Adipose tissue (tissue), 3 donors: Measurements from ENCODE around the gene INSRR. TPM values are rescaled to one million over a fixed set of nuclear protein-coding genes. Genes with fewer than 3 reads are reported as not detected.

Source experiments
- H3K27ac ChIP-seq: one replicate; pipeline ENCODE4 v1.5.1; 2013; ENCODE audit warnings: low read depth, low read length
- WGBS, 3 donors: extraction: QIAGEN DNeasy Blood & Tissue Kit; methylation state at CpG; one replicate each; pipeline ENCODE4 v1.1.7; 2013; 5-methylcytosine and 5-hydroxymethylcytosine counted together
- polyA plus RNA-seq, 3 donors: library from polyadenylated mRNA; stranded (reverse); fragments of 200-250 nt; gene quantifications; one replicate each; pipeline ENCODE4 v1.2.3, GENCODE V29; 2013
- donor health status: healthy with polysubstance abuse.
- donor health status: Bipolar disorder and iron deficiency.
- donor health status: healthy.

INSRR gene
- polyA plus RNA-seq, 3 donors, result 0.07 to 0.39 (median 0.11) TPM

DNA sequence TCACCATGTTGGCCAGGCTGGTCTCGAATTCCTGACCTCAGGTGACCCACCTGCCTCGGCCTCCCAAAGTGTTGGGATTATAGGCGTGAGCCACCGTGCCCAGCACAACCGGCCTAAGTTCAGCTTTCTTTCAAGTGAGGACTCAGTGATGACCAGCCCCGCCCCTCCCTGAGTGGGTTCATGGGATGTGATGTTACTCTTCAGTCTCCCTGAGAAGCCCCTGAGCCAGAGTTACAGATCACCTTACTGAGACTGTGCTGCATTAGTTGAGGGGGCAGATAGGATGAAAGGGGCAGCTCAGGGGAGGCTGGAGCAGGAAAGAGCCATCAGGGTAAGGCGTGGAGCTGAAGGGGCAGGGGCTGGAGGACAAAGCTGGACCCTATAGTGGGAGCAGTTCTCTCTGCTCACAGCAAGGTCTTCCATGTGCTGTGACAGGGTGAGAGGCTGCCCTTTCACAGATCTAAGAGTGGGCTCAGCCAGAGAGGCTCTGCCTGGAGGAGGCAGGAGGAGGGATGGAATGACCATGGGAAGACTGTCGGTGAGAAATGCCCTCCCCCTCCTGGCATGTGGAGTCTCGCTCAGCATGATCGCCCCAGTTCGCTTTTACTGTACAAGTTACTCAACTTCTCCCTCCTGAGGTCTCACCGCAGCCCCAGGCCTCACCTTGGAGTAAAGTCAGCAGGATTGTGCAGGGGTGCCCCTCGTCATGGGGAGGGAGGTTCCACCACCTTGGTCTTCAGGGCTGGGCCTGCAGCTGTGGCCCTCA, 55.6 kb downstream of the INSRR start:
- 87 to 95% (median 89%) methylated on average over 12 to 13 of the region's 13 CpGs for WGBS, 3 donors
- no peak overlapping the region for H3K27ac ChIP-seq

- WGBS, 3 donors, result 89 to 91% (median 90%) methylated on average over 8 of the region's 8 CpGs
- H3K27ac ChIP-seq, result no peak overlapping the region
Measured at GRCh38 chr1:156802421-156802935, 56.4 kb downstream of the INSRR start.

GRCh38 chr1:156801409-156802121, 57.4 kb downstream of the INSRR start:
- WGBS, 3 donors, result 42 to 66% (median 55%) methylated on average over 7 of the region's 7 CpGs
- no peak overlapping the region for H3K27ac ChIP-seq

- 45 to 56% (median 53%) methylated on average over 4 of the region's 4 CpGs for WGBS, 3 donors
- H3K27ac ChIP-seq, result no peak overlapping the region
Measured at GRCh38 chr1:156797212-156797871, 61.6 kb downstream of the INSRR start.

- 81 to 89% (median 82%) methylated on average over 8 of the region's 8 CpGs for WGBS, 3 donors
- no peak overlapping the region for H3K27ac ChIP-seq
Measured at GRCh38 chr1:156796340-156797097, 62.4 kb downstream of the INSRR start.

DNA sequence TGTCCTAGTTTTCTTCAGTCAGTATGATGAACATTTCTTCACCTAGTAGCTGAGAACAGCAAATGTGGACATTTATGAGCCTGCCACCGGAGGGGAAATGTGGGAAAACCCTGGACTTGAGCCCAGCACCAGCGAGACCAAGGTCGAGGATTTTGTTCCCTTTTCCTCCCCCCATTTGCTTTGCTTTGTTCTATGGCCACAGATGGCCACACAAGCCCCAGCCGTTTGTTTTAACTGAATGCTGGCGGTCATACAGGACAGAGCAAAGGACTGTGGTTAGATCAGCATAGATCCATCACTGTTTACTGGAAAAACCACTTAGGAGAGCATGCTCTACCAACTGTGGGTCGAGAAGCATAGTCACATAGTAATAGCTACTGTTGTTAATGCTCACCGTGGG, 63.1 kb downstream of the INSRR start:
- WGBS, 3 donors, result 40 to 59% (median 58%) methylated on average over 7 of the region's 7 CpGs
- no peak overlapping the region for H3K27ac ChIP-seq

- H3K27ac ChIP-seq, result no peak overlapping the region
- WGBS, 3 donors, result 87 to 95% (median 90%) methylated on average over 5 of the region's 5 CpGs
Measured at GRCh38 chr1:156795374-156795733, 63.6 kb downstream of the INSRR start.

- no peak overlapping the region for H3K27ac ChIP-seq
- 81 to 91% (median 83%) methylated on average over 7 of the region's 7 CpGs for WGBS, 3 donors
Measured at GRCh38 chr1:156794506-156795373, 64.2 kb downstream of the INSRR start.

Other genes with a start within 250 kb of the INSRR start
- gene HAPLN2, start 239.7 kb downstream of the INSRR start, polyA plus RNA-seq, result 1 to 10 TPM in 1 of 3 donors, under 1 TPM in 2; 0.24 to 1.6 (median 0.28) TPM
- gene BCAN, start 217.0 kb downstream of the INSRR start, polyA plus RNA-seq, result under 1 TPM; 0.06 to 0.56 (median 0.07) TPM
- gene NES, start 181.7 kb downstream of the INSRR start, polyA plus RNA-seq, result 10 to 100 TPM in 2 of 3 donors, 1 to 10 TPM in 1; 3.5 to 38.3 (median 32.1) TPM
- gene CRABP2, start 153.5 kb downstream of the INSRR start, polyA plus RNA-seq, result 10 to 100 TPM in 1 of 3 donors, 1 to 10 TPM in 1, under 1 TPM in 1; 0.45 to 31.3 (median 3.2) TPM
- gene METTL25B, start 130.6 kb downstream of the INSRR start, polyA plus RNA-seq, result 10 to 100 TPM; 22.7 to 25.4 (median 24.6) TPM
- gene ISG20L2, start 130.4 kb downstream of the INSRR start, polyA plus RNA-seq, result 10 to 100 TPM in 2 of 3 donors, 1 to 10 TPM in 1; 9.3 to 17.1 (median 15.7) TPM
- gene MRPL24, start 118.0 kb downstream of the INSRR start, polyA plus RNA-seq, result 100 to 1,000 TPM; 104 to 178 (median 151) TPM
- 100 to 1,000 TPM in 2 of 3 donors, 10 to 100 TPM in 1; 51.7 to 120 (median 116) TPM for gene HDGF, start 107.4 kb downstream of the INSRR start, polyA plus RNA-seq
- 10 to 100 TPM; 16.6 to 38.7 (median 35.8) TPM for gene PRCC, start 91.6 kb downstream of the INSRR start, polyA plus RNA-seq
- gene SH2D2A, start 42.3 kb downstream of the INSRR start, polyA plus RNA-seq, result 1 to 10 TPM in 2 of 3 donors, under 1 TPM in 1; 0.75 to 6.1 (median 3.0) TPM
- gene NTRK1, start 1.7 kb upstream of the INSRR start, polyA plus RNA-seq, result 1 to 10 TPM in 2 of 3 donors, under 1 TPM in 1; 0.40 to 4.0 (median 1.8) TPM
- gene PEAR1, start 34.6 kb upstream of the INSRR start, polyA plus RNA-seq, result 10 to 100 TPM in 2 of 3 donors, 1 to 10 TPM in 1; 3.3 to 14.3 (median 11.6) TPM
- 1 to 10 TPM in 1 of 3 donors, under 1 TPM in 2; 0.03 to 1.6 (median 0.16) TPM for gene LRRC71, start 61.5 kb upstream of the INSRR start, polyA plus RNA-seq
- gene ARHGEF11, start 186.6 kb upstream of the INSRR start, polyA plus RNA-seq, result 10 to 100 TPM in 2 of 3 donors, 1 to 10 TPM in 1; 7.2 to 18.1 (median 15.2) TPM
- not detected for gene ETV3L, start 240.7 kb upstream of the INSRR start, polyA plus RNA-seq